GM20431 (cell line): ENCODE data around the gene IRS2.

Experiments
- in situ Hi-C: fragments of 300-500 bp; cut with MseI, MboI; formaldehyde crosslinking; loops from one replicate; pipeline ENCODE4 v1.15.0; 2020; ENCODE audit warnings: low sequenced_read_pairs; ENCODE audit not compliant: unreplicated experiment

The IRS2 gene

GRCh38 chr13:109783447-109783814 lies 3.0 kb downstream of the IRS2 start:
- in situ Hi-C loops, result loop anchor here (25.0 kb wide), 1 partner anchor 646 kb away; no protein-coding TSS in a partner anchor

DNA sequence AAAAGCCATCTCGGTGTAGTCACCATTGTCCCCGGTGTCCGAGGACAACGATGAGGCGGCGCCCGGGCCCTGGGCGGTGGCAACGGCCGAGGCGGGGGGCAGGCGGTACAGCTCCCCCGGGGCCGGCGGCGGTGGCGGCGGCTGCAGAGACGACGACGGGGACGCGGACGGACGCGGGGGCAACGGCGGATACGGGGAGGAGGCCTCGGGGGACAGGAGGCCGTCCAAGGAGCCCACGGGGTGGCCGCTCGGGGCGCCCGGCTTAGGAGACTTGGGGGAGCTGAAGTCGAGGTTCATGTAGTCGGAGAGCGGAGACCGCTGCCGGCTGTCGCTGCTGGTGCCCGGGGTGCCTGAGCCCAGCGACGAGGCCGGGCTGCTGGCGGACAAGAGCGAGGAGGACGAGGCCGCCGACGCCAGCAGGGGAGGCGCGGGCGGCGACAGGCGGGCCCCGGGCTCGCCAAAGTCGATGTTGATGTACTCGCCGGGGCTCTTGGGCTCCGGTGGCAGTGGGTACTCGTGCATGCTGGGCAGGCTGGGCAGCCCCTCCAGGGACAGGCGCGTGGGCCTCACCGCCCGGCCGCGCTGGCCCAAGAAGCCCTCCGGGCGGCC lies 3.5 kb downstream of the IRS2 start:
- in situ Hi-C loops, result loop anchor here (25.0 kb wide), 1 partner anchor 646 kb away; no protein-coding TSS in a partner anchor

- in situ Hi-C loops, result loop anchor here (25.0 kb wide), 1 partner anchor 645 kb away; no protein-coding TSS in a partner anchor
These were observed 4.1 kb downstream of the IRS2 start for GRCh38 chr13:109782066-109782822.

- in situ Hi-C loops, result loop anchor here (25.0 kb wide), 1 partner anchor 644 kb away; no protein-coding TSS in a partner anchor
These were observed 4.9 kb downstream of the IRS2 start for GRCh38 chr13:109781384-109782065.

- in situ Hi-C loops, result loop anchor here (25.0 kb wide), 1 partner anchor 644 kb away; no protein-coding TSS in a partner anchor
These were observed 5.5 kb downstream of the IRS2 start for GRCh38 chr13:109780845-109781383.

- in situ Hi-C loops, result loop anchor here (25.0 kb wide), 1 partner anchor 643 kb away; no protein-coding TSS in a partner anchor
These were observed 6.4 kb downstream of the IRS2 start for GRCh38 chr13:109779876-109780510.

DNA sequence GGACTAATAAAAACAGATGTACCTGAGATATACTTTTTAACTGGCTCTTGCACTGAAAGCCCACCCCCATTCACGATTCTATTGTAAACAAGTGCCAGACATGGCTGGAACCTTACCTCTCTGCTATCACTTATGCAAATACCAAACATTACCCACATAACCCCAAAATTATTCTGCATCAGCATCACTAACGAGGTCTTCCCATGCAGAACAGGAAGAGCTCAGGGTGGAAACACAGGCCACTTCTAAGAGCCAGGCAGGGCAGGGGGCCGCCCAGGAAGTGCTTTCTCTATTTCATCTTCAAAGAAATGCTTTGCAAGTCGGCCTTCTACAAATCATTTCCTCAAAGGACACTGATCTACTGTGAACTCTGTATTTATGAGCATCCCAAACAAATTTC lies 7.3 kb downstream of the IRS2 start:
- in situ Hi-C loops, result loop anchor here (25.0 kb wide), 1 partner anchor 642 kb away; no protein-coding TSS in a partner anchor

DNA sequence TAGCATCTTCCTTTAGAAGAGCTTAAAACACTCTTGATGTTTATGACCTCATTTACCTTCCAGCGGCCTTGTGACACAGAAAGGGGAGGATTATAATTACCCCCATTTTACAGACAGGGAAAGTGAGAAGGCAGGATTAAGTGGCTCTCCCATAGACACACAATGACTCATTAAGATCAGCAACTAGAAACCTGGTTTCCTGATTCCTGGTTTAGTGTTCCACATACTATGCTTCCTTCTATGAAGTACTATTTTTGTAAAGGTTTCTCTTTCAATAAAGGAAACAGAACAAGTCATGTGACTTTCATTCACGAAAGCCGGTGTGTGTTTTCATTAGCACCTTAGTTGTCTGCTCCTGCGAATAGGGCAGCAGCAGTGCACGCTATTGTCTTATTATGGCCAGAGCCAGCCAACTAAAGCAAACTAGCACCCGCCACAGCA lies 8.3 kb downstream of the IRS2 start:
- in situ Hi-C loops, result loop anchor here (25.0 kb wide), 1 partner anchor 641 kb away; no protein-coding TSS in a partner anchor

DNA sequence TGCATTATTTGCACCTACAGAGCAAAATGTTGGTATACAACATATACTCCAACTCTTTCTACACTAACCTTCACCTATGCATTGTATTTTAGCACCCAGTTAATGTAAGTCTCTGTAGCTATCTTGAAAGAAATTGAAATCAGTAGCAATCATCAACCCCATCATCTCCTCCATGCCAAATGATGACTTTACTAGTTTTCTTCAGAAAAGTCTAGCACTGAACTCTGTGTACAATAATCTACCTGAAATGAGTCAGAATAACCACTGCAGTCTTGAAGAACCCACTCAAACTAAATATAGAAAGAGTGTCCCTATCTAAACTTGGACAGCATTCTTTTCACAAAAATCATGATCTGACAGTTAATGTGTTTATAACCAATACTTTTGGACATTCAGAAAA lies 9.8 kb downstream of the IRS2 start:
- in situ Hi-C loops, result loop anchor here (25.0 kb wide), 1 partner anchor 639 kb away; no protein-coding TSS in a partner anchor

- in situ Hi-C loops, result no loop called here
These were observed 12.6 kb downstream of the IRS2 start for GRCh38 chr13:109773786-109774185.

- in situ Hi-C loops, result no loop called here
These were observed 13.1 kb downstream of the IRS2 start for GRCh38 chr13:109773276-109773675.

DNA sequence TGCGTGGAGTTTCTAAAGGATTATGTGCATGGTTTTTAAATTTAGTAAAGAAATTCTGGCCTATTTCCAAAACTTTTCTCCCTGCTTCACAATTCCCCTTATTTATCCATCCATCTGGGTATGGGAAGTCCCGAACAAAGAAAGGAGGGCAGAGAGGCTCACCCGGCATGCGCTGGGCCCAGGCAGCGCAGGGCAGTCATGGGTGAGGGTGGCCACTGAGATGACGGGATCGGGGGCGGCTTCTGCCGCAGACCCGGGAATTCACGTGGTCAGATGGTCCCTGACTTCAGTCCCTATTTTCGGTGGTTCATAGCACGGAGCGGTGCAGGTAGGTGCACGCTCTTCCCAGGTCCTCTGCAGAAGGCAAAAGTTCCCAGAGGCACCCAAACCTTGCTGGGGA lies 14.5 kb downstream of the IRS2 start:
- in situ Hi-C loops, result no loop called here

DNA sequence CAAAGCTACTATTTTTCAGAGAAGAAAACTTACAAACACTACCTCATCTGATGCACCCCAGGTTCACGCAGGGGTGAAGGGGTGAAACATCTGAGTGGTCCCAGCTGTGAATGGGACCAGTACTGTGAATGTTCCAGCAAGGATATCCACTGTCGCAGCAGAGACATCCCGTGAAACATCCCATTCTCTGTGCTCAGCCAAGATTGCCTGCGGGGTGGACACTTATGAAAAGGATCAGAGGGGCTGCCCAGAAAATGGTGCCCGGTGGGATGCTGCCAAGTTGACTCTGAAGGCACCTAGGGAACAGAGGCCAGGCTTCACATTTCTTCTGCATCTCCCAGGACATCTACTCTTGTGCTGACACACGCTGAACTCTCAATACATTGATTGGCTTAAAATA lies 15.9 kb downstream of the IRS2 start:
- in situ Hi-C loops, result no loop called here

- in situ Hi-C loops, result no loop called here
These were observed 16.5 kb downstream of the IRS2 start for GRCh38 chr13:109769921-109770320.

GRCh38 chr13:109769275-109769674 lies 17.1 kb downstream of the IRS2 start:
- in situ Hi-C loops, result no loop called here

- in situ Hi-C loops, result no loop called here
These were observed 17.8 kb downstream of the IRS2 start for GRCh38 chr13:109768616-109769015.

GRCh38 chr13:109768176-109768575 lies 18.2 kb downstream of the IRS2 start:
- in situ Hi-C loops, result no loop called here

- in situ Hi-C loops, result no loop called here
These were observed 19.4 kb downstream of the IRS2 start for GRCh38 chr13:109767023-109767422.

- in situ Hi-C loops, result no loop called here
These were observed 21.7 kb downstream of the IRS2 start for GRCh38 chr13:109764470-109765291.
